Fibroblast of upper back skin (primary cell): ENCODE measurements around the gene LRRIQ3.
A peak's percentile ranks its signal among the peaks of the same experiment; 100 is the strongest.

ENCODE experiments used
- DNase-seq: peaks from one replicate; pipeline ENCODE4 v3.0.0-alpha.2; 2013

The LRRIQ3 gene

GRCh38 chr1:74107394-74107793, 90.6 kb downstream of the LRRIQ3 start:
- no peak for DNase-seq

GRCh38 chr1:74091371-74091770, 106.6 kb downstream of the LRRIQ3 start:
- no peak for DNase-seq

- DNase-seq = no peak
Measured at GRCh38 chr1:74083128-74083527, 114.8 kb downstream of the LRRIQ3 start.

- no peak for DNase-seq
Measured at GRCh38 chr1:74065081-74065480, 132.9 kb downstream of the LRRIQ3 start.

- no peak for DNase-seq
Measured at GRCh38 chr1:74057719-74058118, 140.3 kb downstream of the LRRIQ3 start.

- DNase-seq = no peak
Measured at GRCh38 chr1:74053407-74053806, 144.6 kb downstream of the LRRIQ3 start.

GRCh38 chr1:74050386-74050785, 147.6 kb downstream of the LRRIQ3 start:
- DNase-seq = no peak

GRCh38 chr1:74038042-74038441, 159.9 kb downstream of the LRRIQ3 start:
- no peak for DNase-seq

GRCh38 chr1:74012583-74012982, 185.4 kb downstream of the LRRIQ3 start:
- DNase-seq = no peak

- no peak for DNase-seq
Measured at GRCh38 chr1:74011736-74012135, 186.2 kb downstream of the LRRIQ3 start.

GRCh38 chr1:74010206-74010605, 187.8 kb downstream of the LRRIQ3 start:
- DNase-seq = no peak

GRCh38 chr1:74005533-74005932, 192.4 kb downstream of the LRRIQ3 start:
- no peak for DNase-seq

GRCh38 chr1:74003806-74004205, 194.2 kb downstream of the LRRIQ3 start:
- DNase-seq = no peak

- DNase-seq = peak; percentile 51
Measured at GRCh38 chr1:73998348-73998959, 199.5 kb downstream of the LRRIQ3 start.

GRCh38 chr1:73980324-73981040, 217.5 kb downstream of the LRRIQ3 start:
- peak; percentile 2 for DNase-seq

- DNase-seq = no peak
Measured at GRCh38 chr1:73979684-73980083, 218.3 kb downstream of the LRRIQ3 start.

GRCh38 chr1:73978964-73979363, 219.0 kb downstream of the LRRIQ3 start:
- no peak for DNase-seq
